T-helper 1 cell (primary cell): ENCODE measurements around the gene RPL10.

Experiments
- DNase-seq, 5 donors: peaks; one replicate each; pipeline ENCODE4 v3.0.0-alpha.2; 2012 to 2020

Gene RPL10

DNA sequence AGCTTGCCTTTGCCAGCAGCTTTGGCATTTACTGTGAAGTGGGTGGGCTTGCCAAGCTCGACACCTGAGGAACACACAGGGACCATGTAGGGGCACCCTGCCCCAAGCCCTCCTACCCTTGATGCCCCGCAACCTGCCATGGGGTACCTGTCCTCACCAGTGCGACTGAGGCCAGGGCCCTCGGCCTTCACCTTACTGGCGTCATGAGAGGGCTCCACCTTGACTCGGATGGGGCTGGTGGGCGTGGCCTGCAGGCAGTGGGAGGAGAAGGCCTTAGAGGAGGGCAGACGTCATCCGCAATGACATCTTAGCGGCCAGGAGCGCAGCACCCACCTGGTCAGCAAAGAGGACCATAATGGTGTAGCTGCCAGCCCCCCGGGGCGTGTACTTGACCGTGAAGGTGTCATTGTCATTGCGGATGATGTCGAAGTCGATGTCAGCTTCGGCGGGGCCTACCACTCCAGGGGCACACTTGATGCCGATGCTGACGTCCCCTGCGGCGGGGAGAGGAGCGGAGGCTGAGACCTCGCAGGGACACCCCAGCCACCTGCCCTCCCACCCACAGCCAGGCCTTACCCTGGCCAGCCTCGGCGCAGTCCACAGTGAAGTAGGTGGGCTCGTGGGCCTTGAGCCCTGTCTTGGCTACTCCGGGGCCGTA lies 36.0 kb upstream of the RPL10 start:
- no peak for DNase-seq

DNA sequence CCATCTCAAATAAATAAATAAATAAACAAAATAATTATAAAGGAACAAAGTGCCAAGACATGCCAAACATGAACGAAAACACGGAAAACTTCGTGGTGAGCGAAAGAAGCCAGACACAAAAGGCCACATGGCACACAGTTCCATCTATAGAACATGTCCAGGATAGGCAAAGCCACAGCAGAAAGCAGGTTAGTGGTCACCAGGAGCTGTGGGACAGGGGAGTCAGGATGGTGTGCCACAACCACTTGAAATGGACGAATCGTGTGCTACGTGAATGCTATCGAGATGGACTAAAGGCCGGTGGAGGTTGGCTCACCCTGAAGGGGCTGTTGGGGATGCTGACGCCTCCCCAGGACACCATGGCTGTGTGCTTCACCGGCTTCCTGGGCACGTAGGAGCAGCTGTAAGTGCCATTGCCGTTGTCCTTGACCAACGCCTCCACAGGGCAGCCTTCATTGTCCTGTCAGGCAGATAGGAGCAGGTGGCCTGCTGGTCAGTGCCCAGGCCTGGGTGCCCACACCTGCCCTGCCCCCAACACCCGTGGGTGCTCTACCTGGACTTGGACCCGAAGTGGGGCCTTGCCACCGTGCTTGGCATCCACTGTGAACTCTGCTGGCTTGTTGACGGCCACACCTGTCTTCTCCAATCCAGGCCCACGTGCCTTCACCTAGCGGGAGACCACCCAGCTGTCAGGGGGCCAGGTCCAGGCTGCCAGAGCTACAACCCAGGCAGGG lies 34.3 kb upstream of the RPL10 start:
- no peak for DNase-seq

DNA sequence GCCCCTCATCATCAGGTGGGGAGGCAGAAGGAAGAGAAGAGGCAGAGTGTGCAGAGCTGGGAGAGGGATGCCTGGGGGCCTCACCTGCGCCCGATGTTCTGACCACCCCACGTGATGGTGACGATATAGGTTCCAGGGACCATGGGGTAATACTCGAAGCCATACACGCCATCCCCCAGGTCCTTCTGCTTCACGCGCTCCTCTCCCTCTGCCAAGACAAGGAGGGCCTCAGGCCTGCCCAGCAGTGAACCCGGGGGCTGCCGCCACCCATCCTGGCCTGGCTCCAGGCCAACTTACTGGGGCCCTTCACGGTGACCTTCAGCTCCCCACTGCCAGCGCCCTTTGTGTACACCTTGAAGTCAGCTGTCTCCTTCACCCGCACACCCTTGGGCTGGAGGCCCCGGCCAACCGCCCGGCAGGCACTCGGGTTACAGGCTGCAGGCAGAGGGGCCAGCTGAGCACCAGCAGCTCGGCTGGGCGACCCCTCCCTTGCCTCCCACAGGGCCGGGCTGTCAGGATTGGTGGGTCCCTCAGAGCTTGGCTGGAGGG lies 33.1 kb upstream of the RPL10 start:
- DNase-seq, result no peak

DNA sequence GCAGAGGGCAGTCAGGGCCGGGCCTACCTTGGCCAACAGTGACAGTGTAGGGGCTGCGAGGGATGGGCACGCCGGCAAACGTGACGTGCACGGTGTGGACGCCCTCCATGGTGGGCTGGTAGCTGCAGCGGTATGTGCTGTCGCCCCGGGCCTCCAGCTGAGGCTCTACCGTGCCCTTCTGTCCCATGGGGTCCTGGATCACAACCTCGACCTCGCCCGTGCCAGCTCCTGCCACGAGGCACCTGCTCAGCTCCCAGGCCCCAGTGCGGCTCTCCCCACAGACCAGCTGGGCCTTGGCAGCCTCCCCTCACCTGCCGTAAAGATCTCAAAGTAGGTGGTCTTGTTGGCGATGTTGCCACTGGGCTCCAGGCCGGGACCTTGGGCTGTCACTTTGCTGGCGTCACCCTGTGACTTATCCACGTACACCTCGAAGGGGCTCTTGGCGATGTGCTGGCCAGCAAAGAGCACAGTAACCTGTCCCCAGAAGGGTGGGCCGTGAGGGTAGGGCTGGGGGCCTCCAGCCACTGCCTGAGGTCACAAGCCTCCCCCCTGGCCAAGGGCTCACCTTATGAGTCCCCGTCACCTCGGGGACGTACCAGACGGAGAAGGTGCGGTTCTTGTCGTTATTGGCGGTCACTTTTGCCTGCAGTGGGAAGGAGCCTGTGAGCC lies 32.0 kb upstream of the RPL10 start:
- no peak for DNase-seq

- DNase-seq, result no peak
These were observed 31.5 kb upstream of the RPL10 start for GRCh38 chrX:154366666-154367055.

- no peak for DNase-seq
These were observed 30.5 kb upstream of the RPL10 start for GRCh38 chrX:154367474-154368308.

- DNase-seq, result peak; percentile 79 to 98 (median 82)
These were observed 29.3 kb upstream of the RPL10 start for GRCh38 chrX:154368630-154369448.

DNA sequence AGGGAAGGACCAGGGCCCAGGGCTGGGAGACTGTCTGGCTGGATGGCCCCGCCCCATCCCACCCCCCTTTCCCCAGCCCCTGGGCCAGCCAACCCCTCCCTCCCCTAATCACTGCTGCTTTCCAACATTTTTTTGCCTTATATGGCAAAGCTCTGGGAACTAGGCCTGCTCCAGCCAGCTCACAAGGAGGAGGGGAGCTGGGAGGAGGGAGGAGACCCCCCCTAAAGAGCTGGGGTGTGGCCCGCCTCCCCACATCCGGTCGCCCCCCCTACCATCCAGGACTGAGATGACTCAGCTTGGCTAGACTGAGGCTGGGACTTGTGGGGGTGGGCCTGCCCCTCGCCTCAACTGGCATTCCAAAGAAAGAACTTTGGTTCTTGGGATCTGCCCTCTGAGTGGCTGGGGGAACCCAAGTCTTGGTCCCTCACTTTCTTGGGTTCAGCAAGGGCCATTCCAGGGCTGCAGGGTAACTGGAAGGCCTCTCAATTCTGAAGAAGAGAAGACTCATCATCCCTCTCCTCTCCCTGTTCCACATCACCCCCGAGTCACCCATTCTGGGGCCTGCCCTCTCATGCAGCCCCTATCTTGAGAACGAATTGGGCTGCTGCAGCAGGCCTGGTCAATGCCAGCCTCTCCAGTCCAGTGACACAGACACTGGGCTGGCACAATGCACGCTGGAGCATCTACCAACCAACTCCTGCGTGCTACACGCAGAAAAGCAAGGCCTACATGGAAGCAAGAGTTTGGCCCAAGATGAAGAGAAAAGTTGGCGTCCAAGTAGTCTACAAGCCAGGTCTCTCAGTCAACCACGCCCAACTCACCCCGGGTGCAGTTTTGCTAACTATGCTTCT lies 28.5 kb upstream of the RPL10 start:
- peak; percentile 57 to 79 (median 64) for DNase-seq

DNA sequence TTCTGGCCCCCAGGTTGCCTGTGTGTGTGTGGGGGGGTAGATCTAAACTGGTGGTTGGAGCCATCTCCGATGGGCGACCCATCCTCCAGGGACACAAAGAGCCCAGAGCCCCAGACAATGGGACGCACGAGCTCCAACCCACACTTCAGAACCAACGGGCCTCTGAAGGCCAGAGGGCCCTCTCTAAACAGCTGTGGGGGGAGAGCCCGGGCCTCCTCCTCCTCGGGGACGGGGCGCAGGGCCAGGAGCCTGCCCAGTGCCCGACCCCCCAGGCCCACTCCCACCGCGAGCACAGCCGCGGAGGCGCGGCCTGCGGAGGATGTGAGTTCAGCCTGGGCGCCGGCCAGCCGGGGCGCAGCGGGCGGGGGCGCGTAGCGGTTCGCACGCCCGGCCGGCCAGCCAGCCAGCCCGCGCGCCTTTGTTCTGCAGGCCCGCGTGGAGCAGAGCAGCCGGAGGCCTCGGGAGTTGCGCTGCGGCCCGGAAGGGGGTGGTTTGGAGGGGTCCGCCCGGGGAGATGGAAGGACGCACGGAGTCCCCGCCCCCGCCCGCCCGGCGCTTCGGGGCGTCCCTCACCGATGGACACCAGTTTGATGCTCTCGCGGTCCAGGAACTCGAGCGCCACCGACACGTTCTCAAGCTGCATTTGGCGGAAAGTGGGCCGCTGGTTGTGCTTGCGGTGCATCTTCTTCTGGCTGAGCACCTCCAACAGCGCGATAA lies 27.7 kb upstream of the RPL10 start:
- no peak for DNase-seq

- peak; percentile 84 to 95 (median 88) for DNase-seq
These were observed 27.0 kb upstream of the RPL10 start for GRCh38 chrX:154371017-154371788.

GRCh38 chrX:154371789-154372300 lies 26.3 kb upstream of the RPL10 start:
- no peak for DNase-seq

DNA sequence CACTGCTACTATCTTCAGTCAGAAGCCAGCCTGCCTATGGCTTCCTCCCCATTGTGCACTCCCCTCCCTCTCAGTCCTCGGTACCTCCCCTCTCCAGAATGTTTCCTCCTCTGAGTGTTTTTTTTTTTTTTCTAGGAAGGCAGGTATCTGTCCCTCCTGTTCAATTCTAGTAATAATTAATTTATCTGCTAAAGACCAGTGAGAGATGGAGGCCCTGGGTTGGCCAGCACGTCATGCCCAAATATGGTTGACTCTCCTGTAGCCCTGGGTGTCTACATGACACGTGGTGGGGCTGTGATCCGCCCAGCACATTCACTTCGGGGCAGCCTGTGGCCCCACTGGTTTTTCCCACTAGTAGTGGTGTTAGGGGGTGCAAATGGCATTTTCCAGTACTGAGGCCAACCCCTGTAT lies 25.6 kb upstream of the RPL10 start:
- DNase-seq, result peak in 1 of 5 donors; percentile 55

DNA sequence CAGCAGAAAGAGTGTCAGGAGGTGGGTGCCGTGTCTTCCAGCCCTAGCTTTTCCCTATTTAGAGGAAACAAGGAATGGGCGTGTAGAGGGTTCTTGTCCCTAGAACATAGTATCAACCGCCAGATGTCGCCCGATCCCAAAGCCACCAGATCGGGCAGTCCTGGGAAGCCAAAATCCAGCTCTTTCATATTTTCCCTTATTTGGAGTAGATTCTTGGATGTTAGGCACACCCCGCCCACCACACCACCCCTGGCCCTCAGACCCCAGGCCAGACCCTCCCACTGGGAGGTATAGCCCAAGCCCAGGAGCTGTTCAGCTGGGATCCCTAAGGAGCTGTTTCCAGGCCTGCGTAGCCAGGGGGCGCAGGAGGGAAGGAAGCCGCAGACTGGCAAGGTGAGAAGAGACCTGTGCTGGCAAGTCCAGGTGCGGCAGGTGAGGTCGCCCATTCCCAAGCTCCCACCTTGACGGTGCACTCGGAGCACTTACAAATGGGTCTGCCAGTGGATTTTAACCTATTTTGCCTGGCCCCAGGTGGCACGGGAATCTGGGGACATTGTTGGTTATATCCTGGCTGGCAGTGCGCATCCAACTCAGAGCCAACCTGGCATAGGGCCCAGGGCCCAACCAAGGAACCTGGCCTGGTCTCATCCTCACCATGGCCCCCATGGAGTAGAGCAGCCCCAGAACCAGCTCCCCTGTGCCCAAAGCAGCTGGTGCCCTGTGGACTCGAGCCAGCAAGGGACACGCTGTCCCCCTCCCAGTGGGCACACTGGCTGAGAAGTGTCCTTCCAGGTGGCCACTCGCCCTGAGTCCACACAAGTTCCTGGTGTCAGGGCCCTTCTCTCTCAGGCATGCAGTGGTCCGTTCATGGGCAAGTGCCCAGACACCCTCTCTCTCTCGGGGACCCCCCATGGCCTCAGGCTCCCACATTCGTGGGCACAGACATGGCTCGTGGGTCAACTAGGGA lies 24.6 kb upstream of the RPL10 start:
- DNase-seq, result no peak

DNA sequence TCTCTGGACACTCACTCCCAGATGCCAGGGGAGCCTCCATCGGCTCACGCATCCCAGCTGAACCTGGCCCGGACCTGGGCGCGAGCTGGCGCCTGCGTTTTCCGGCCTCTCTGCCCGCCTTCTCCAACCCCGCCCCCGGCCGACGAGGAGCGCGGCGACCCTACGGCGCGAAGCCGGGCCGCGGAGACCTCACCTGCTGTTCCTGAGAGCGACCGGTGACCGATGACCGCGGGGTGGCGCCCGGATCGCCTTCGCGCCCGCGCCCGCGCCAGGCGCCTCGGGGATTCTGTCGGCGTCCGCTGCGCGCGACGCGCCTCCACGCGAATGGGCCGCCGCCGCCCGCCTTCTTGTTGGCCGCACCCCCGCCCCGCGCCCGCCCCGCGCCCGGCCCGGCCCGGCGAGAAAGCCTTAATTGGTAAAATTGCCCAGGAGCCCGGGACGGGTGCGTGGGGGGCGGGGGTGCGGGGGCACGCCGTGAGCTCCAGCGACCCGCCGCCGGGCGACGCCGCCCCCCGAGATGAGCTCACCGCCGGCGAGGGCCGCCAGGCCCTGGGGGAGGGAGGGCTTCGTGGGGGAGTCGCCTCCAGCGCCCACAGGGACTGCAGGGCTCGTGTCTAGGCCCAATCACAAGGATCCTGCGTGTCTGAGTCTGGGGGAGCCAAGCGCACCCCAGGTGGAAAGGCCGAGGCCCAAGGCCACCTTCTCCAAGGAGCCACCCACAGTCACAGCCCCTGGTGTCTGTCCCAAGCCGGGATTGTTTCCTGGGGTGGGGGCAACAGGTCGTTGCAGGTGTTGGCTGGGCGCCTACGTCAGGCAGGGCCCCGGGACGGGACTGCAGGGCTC lies 23.6 kb upstream of the RPL10 start, which contains the start of gene FLNA:
FLNA (minus strand) TSS at position 322 of the 843 bp plus-strand sequence. CDS start 3,389 bp downstream, outside the sequence.
- peak in 1 of 5 donors; percentile 31 for DNase-seq

- no peak for DNase-seq
These were observed 23.0 kb upstream of the RPL10 start for GRCh38 chrX:154375156-154375504.

GRCh38 chrX:154376774-154377173 lies 21.4 kb upstream of the RPL10 start:
- DNase-seq, result no peak
